Ishikawa (cell line): ENCODE data around the gene TNRC6A.

Source experiments
- CEBPB ChIP-seq: IDR thresholded peaks from 2 replicates; pipeline ENCODE4 v1.6.1; 2012
- CREB1 ChIP-seq: IDR thresholded peaks from 2 replicates; pipeline ENCODE4 v1.6.1; 2012; ENCODE audit warnings: low read depth
- EGR1 ChIP-seq: IDR thresholded peaks from 2 replicates; pipeline ENCODE4 v1.6.1; 2012
- EP300 ChIP-seq: IDR thresholded peaks from 2 replicates; pipeline ENCODE4 v1.6.1; 2012; ENCODE audit warnings: borderline replicate concordance
- FOXM1 ChIP-seq: IDR thresholded peaks from 2 replicates; pipeline ENCODE4 v1.6.1; 2012; ENCODE audit warnings: low read depth, borderline replicate concordance
- NFIC ChIP-seq: IDR thresholded peaks from 2 replicates; pipeline ENCODE4 v1.6.1; 2012
- RAD21 ChIP-seq: IDR thresholded peaks from 2 replicates; pipeline ENCODE4 v1.6.1; 2012; ENCODE audit warnings: low read depth
- TAF1 ChIP-seq: IDR thresholded peaks from 2 replicates; pipeline ENCODE4 v1.6.1; 2012; ENCODE audit warnings: low read depth, mild to moderate bottlenecking
- TEAD4 ChIP-seq: IDR thresholded peaks from 2 replicates; pipeline ENCODE4 v1.6.1; 2012
- YY1 ChIP-seq: IDR thresholded peaks from 2 replicates; pipeline ENCODE4 v1.6.1; 2012; ENCODE audit warnings: low read depth
- ZBTB7A ChIP-seq: IDR thresholded peaks from 2 replicates; pipeline ENCODE4 v1.6.1; 2012; ENCODE audit warnings: low read depth
- TF ChIP-seq, protein P1 (sequence below): IDR thresholded peaks from 2 replicates; pipeline ENCODE4 v1.6.1; 2012
- TF ChIP-seq, protein P2 (sequence below): IDR thresholded peaks from 2 replicates; pipeline ENCODE4 v1.6.1; 2012; ENCODE audit warnings: low read depth, mild to moderate bottlenecking
- TF ChIP-seq, protein P3 (sequence below): IDR thresholded peaks from 2 replicates; pipeline ENCODE4 v1.6.1; 2012

DNA sequence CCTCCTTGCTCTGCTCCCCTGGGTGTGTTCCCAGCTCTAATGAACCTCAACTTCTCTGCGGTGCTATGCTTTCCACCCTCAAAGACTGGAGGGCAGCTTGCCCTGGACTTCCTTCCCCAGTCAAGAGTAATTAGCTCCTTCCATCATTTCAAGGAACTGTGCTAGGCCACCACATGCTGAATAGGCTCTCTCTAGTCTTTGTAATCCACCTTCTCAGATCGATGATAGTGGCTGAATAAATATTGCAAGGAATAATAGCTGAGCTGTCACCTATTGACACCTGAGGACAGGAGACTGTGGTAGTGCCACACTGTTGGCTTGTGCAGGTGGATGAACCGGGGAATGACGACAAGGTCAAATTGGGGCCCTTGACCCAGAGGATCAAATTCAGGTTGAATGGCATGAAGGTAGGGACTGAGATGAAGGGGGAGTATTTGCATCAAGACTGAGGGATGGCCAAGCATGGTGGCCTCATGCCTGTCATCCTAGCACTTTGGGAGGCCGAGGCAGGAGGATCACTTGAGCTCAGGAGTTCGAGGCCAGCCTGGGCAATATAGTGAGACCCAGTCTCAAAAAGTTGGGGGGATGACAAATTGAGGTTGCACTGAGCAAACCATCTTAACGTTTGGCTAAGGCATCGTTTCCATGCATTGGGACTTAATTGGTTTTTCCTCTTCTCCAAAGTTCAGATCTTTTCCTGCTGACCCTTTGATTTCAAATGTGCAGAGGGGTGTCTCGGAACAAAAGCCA is 97.5 kb downstream of the TNRC6A start:
- TF ChIP-seq YY1 (no peak), EGR1 (no peak), EP300 (no peak), CEBPB (no peak), RAD21 (no peak), TAF1 (no peak), CREB1 (no peak), TEAD4 (no peak), ZBTB7A (no peak), NFIC (no peak), FOXM1 (no peak)
- TF ChIP-seq, protein P1, sequence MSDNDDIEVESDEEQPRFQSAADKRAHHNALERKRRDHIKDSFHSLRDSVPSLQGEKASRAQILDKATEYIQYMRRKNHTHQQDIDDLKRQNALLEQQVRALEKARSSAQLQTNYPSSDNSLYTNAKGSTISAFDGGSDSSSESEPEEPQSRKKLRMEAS = no peak
- TF ChIP-seq, protein P2, sequence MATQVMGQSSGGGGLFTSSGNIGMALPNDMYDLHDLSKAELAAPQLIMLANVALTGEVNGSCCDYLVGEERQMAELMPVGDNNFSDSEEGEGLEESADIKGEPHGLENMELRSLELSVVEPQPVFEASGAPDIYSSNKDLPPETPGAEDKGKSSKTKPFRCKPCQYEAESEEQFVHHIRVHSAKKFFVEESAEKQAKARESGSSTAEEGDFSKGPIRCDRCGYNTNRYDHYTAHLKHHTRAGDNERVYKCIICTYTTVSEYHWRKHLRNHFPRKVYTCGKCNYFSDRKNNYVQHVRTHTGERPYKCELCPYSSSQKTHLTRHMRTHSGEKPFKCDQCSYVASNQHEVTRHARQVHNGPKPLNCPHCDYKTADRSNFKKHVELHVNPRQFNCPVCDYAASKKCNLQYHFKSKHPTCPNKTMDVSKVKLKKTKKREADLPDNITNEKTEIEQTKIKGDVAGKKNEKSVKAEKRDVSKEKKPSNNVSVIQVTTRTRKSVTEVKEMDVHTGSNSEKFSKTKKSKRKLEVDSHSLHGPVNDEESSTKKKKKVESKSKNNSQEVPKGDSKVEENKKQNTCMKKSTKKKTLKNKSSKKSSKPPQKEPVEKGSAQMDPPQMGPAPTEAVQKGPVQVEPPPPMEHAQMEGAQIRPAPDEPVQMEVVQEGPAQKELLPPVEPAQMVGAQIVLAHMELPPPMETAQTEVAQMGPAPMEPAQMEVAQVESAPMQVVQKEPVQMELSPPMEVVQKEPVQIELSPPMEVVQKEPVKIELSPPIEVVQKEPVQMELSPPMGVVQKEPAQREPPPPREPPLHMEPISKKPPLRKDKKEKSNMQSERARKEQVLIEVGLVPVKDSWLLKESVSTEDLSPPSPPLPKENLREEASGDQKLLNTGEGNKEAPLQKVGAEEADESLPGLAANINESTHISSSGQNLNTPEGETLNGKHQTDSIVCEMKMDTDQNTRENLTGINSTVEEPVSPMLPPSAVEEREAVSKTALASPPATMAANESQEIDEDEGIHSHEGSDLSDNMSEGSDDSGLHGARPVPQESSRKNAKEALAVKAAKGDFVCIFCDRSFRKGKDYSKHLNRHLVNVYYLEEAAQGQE = no peak
- TF ChIP-seq, protein P3, sequence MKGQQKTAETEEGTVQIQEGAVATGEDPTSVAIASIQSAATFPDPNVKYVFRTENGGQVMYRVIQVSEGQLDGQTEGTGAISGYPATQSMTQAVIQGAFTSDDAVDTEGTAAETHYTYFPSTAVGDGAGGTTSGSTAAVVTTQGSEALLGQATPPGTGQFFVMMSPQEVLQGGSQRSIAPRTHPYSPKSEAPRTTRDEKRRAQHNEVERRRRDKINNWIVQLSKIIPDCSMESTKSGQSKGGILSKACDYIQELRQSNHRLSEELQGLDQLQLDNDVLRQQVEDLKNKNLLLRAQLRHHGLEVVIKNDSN = no peak
